ENCODE results near the gene CHCHD6.
A peak's percentile ranks its signal among the peaks of the same experiment; 100 is the strongest.

Gene CHCHD6

GRCh38 chr3:126895178-126896066 lies 191.4 kb downstream of the CHCHD6 start:
- no peak for DNase-seq (ENCODE audit: low read depth in 2 of 2)

DNA sequence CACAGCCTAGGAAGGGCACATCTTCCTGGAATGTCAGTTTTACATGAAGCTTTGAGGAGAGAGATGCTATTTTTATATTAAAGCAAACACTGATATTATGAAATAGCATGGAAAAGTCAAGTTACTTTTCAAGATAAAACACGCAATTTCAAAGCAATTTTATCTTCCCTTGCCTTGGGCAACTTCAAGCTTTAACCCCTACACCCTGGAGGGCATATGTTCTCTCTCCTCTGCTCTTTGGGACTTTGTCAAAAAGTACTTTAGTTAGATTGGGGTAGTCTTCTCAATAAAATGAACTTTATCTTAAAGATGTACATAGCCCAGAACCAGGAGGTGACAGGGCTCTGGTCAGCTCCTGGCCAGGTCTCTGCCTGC lies 192.0 kb downstream of the CHCHD6 start:
- no peak for DNase-seq (ENCODE audit: low read depth in 2 of 2)

GRCh38 chr3:126896968-126897367 lies 192.9 kb downstream of the CHCHD6 start:
- no peak for DNase-seq (ENCODE audit: low read depth in 2 of 2)

- no peak for DNase-seq (ENCODE audit: low read depth in 2 of 2)
Measured at GRCh38 chr3:126897943-126898342, 193.9 kb downstream of the CHCHD6 start.

- no peak for DNase-seq (ENCODE audit: low read depth in 2 of 2)
Measured at GRCh38 chr3:126900859-126901540, 197.0 kb downstream of the CHCHD6 start.

- DNase-seq (ENCODE audit: low read depth in 2 of 2), result no peak
Measured at GRCh38 chr3:126901631-126902030, 197.6 kb downstream of the CHCHD6 start.

GRCh38 chr3:126903521-126903920 lies 199.5 kb downstream of the CHCHD6 start:
- no peak for DNase-seq (ENCODE audit: low read depth in 2 of 2)

- DNase-seq (ENCODE audit: low read depth in 2 of 2), result no peak
Measured at GRCh38 chr3:126907557-126907956, 203.5 kb downstream of the CHCHD6 start.

GRCh38 chr3:126908752-126909275 lies 204.8 kb downstream of the CHCHD6 start:
- DNase-seq (ENCODE audit: low read depth in 2 of 2), result no peak

DNA sequence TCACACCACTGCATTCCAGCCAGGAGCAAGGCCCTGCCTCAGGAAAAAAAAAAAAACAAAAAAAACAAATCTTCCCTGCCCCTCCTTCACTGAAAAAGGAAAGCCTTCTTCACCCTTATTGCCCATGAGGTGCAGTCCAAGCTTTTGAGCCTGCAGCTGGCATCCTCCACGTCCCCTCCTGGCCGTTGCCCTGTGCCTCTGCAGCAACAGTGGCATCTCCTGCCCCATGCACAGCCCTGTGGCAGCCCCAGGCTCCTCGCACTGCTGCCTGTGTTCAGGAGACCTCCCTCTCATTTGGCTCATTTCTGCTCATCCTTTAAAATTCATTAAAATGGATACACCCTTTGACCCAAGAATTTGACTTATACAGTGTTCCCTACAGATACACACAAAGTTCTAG lies 206.2 kb downstream of the CHCHD6 start:
- no peak for DNase-seq (ENCODE audit: low read depth in 2 of 2)

- DNase-seq (ENCODE audit: low read depth in 2 of 2), result peak; percentile 52 to 58
Measured at GRCh38 chr3:126911162-126912026, 207.4 kb downstream of the CHCHD6 start.

- DNase-seq (ENCODE audit: low read depth in 2 of 2), result no peak
Measured at GRCh38 chr3:126912027-126912422, 208.0 kb downstream of the CHCHD6 start.

GRCh38 chr3:126912491-126913195 lies 208.6 kb downstream of the CHCHD6 start:
- no peak for DNase-seq (ENCODE audit: low read depth in 2 of 2)

- no peak for DNase-seq (ENCODE audit: low read depth in 2 of 2)
Measured at GRCh38 chr3:126913524-126913923, 209.5 kb downstream of the CHCHD6 start.

- no peak for DNase-seq (ENCODE audit: low read depth in 2 of 2)
Measured at GRCh38 chr3:126914226-126914625, 210.2 kb downstream of the CHCHD6 start.

- no peak for DNase-seq (ENCODE audit: low read depth in 2 of 2)
Measured at GRCh38 chr3:126915015-126915414, 211.0 kb downstream of the CHCHD6 start.

GRCh38 chr3:126916546-126916945 lies 212.5 kb downstream of the CHCHD6 start:
- DNase-seq (ENCODE audit: low read depth in 2 of 2), result no peak

- DNase-seq (ENCODE audit: low read depth in 2 of 2), result no peak
Measured at GRCh38 chr3:126917232-126917804, 213.3 kb downstream of the CHCHD6 start.

GRCh38 chr3:126918355-126918821 lies 214.3 kb downstream of the CHCHD6 start:
- DNase-seq (ENCODE audit: low read depth in 2 of 2), result no peak

GRCh38 chr3:126921085-126921824 lies 217.2 kb downstream of the CHCHD6 start:
- no peak for DNase-seq (ENCODE audit: low read depth in 2 of 2)
